ENCODE measurements around the gene PSAPL1.

PSAPL1 gene

DNA sequence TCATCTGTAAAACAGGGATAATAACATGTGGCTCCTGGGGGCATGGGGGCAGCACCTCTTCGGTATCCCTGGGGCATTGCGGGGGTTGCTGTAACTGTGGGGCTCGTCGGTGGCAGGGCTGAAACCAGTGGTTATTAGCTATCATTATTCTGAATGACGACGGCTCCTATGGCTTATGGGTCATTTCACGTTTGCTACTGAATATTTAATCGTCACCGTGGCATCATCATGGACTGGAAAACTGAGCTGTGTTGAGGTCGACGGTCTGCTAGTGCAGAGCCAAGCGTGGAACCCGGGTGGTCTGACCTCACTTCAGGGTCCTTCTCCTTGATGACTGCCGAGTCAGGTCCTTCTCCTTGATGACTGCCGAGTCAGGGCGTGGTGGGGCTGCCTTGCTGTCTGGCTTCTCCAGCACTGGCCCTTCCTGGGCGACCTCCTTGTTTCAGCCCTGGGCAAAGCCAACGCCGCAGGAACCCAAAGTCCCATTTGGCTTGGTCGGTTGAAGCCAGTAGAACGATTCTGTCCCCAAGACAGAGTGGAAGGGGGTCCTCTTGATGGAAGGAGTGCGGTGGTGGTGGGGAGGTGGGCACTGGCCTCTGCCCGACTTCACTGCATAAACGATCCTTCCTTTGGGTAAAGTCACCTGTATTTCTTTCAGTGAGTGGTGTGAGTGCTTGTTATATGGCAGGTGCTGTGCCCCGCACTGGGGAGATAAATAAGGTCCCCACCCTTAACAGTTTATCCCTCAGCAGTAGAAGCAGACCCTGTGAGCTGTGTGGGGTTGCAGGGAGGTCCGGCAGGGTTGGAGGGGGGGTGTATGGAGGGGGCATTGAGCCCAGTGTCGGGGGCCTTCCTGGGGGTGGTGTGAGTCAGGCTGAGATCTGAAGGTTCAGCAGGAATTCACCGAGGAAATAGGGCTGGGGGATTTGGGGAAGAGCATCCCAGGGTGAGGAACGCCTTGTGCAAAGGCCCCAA lies 40.8 kb downstream of the PSAPL1 start:
- no peak for DNase-seq

DNA sequence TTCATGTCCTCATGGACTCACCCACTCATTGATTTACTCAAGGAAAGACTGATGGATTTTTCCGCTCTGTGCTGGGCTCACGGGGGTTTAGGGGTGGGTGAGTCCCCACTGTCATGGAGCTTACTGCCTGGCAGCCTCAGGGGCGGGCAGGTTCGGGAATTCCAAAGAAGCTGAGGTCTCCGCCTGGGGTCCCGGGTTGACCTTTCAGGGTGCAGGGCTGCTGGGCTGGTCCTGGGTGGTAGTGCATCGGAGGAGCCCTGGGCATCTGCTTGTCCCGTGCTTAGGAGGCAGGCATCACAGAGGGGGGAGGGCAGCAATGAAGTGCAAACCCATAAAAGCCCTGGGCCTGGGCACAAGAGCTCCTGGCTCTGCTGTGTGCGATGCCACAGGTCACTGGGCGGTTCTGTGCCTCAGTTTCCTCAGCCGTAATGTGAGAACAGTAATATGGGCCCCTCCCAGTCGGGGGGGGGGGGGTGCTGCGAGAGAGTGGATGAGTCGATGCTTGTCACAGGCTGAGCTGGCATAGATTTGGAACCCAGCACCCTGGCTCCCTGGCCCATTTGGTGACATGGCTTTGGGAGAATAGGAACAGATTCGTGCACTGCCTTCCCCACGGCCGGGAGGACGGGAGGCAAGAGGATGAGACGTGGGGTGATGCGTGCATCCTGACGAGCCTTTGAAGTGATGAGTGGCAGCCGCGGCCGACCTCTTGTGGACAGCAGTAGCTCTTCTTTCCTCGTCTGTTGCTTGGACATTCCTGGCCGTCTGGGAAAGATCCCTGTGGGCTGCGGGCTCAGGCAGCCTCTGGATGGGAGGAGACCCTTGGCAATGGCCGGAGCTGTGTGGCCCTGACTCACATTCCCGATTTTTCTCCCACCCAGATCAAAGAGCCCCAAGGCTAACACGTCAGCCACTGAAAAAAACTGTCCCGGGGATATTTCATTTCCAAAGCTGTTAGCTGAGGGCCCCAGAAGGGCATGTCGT lies 42.0 kb downstream of the PSAPL1 start:
- DNase-seq: no peak

DNA sequence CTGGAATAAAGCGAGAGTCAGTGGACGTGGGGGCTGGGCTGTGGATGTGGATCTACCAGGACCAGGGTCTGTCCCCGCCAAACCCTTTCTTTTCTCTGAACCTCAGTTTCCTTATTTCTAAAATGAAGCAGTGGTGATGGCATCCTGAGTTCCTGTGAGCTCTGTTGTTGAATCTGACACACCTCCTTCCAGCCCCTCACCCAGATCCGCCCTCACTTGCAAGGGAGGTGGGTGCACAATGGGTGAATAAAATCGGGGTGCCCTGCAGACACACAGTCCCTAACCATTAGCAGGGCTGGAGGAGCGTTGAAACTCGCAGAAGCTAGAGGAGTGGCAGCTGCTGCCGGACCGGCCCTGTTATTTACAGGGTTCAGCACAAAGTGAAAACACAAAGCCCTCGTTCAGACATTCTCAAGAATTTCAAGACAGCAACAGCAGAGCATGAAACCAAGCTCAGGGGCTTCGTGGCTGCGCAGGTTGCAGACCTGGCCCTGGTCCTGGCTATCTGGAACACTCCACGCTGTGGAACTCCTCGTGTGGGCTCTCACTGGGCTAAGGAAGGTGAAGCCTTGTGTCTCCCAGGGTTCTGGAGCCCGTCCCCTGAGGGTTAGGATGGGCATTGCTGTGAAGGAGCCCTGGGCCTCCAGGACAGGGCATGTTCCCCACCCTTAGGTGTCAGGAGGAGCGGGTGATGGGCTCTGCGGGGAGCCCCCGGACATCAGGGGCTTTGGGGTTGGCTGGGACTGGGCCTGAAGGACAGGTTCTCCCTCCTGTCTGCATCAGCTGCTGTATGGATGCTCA lies 42.9 kb downstream of the PSAPL1 start:
- no peak for DNase-seq

DNA sequence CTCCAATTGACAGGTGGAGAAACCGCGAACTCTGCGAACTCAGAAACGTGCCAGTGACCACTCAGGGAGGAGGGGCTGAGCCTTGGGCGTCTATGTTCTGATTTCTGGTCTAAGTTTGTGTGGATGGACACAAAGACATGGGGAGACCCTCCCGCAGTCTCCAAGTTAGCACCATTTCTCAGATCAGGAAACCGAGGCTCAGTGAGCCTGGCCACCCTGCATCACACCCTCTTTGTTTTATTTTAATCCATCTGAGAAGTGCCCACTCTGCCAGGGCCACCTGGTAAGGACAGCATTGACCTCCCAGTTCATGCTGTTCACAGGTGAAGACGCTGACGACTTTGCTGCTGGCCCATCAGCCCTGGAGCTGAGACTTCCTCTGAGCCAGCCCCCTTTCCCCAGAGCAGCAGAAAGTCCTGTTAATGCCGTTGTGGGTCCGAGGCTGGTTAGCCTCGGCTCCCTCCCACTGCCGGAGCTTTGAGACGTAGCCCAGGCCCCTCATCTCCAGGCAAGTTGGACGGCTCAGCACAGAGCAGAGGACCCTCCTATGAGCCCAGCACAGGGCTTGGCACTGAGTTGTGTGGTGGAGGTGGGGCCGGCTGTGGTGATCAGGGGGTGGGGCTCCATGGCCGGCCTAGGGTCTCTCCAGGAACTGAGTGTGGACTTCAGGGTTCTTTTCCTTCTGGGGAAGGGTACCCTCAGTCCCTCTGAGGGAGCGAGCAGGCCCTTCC lies 43.7 kb downstream of the PSAPL1 start:
- no peak for DNase-seq

DNA sequence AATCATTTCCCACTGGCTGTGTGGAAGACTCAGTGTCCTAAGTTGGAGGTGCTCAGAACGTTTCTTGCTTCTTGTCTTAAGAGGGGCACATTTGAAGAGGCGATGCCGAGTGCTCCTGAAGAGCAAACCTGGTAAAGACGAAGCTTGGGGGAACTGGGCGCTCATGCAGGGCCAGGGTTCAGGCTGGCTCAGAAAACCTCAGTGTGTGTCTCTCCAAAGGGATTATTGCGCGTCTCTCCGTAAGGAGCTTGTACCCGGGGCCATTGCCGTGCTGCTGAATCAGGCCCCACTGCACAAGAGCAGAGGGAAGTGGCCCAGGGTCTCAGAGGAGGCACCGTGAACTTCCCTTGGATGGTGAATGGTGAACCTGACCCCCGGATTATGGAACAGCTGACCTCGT lies 44.4 kb downstream of the PSAPL1 start:
- no peak for DNase-seq

DNA sequence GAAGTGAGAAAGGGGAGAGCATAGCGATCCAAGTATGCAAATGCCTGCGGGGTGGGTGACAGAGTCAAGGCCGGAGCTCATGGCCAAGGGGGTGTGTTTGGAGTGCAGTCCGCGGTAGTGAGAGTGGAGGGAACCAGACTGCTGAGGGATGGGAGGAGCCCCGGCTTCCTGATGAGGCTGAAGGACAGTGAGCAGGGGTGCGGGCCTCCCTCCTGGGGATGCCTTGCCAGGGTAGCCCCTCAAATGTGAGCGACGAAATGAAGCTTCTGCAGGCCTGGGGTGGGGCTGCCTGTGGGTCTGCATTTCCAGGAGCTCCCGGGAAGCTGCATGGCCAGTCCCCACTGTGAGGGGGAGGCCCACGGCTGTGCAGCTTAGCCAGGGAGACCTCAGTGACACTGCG lies 45.0 kb downstream of the PSAPL1 start:
- no peak for DNase-seq

DNA sequence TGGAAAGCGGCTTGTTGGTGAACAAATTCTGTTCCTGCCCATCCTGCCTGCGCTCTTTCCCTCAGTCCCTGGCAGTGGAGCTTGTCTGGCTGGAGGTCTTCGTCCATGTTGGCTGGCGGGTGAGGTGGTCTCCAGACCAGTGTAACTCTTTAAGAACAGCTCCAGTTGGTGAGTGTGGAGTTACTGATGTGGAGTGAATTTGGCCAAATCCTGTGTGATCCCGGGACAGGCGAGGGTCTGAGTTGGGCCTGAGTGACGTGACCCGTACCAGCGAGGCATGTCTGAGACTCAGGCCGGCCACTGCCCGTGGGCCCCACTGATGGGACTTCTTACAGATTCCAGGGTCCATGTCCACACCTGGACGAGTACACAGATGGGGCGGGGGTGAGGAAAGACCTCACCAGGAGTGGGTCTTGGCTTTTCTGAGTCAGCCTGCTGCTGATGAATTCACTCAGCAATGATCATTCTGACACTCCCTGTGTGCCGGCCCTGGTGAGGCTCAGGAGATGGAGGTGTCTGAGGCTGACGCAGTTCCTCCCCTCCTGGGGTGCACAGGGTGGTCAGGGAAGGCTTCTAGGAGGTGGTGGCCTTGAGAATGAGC lies 45.5 kb downstream of the PSAPL1 start:
- DNase-seq: no peak

DNA sequence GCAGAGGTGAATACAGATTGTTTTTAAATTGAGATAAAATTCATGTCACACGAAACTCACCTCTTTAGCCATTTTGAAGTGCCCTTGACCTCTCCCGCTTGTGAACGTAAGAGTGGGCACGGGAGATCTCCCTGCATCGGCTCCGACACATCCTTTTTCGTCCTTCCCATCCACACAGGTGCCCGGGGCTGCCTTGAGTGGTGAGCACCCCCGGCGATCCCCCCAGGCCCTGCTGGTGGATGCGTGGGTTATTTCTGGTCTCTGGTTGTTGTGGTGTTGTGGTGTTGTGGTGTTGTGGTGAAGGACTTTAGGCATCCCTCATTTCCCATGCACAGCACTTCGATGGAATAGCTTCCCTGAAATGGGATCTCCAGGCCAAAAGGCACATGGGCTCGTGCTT lies 46.1 kb downstream of the PSAPL1 start:
- no peak for DNase-seq

DNA sequence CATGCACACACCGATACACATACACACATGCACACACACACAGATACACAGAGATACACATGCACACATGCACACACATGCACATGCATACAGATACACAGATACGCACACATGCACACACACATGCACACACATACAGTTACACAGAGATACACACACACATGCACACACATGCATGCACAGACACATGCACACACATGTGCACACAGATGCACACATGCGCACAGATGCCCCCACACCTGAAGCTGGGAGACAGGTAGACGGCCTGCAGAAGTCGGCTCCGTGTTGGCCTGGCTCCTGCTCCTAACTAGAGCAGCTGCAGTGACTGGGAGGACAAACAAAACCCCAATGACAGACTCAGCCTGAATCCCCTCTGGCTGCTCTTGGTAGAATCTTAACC lies 46.8 kb downstream of the PSAPL1 start:
- DNase-seq: no peak

DNA sequence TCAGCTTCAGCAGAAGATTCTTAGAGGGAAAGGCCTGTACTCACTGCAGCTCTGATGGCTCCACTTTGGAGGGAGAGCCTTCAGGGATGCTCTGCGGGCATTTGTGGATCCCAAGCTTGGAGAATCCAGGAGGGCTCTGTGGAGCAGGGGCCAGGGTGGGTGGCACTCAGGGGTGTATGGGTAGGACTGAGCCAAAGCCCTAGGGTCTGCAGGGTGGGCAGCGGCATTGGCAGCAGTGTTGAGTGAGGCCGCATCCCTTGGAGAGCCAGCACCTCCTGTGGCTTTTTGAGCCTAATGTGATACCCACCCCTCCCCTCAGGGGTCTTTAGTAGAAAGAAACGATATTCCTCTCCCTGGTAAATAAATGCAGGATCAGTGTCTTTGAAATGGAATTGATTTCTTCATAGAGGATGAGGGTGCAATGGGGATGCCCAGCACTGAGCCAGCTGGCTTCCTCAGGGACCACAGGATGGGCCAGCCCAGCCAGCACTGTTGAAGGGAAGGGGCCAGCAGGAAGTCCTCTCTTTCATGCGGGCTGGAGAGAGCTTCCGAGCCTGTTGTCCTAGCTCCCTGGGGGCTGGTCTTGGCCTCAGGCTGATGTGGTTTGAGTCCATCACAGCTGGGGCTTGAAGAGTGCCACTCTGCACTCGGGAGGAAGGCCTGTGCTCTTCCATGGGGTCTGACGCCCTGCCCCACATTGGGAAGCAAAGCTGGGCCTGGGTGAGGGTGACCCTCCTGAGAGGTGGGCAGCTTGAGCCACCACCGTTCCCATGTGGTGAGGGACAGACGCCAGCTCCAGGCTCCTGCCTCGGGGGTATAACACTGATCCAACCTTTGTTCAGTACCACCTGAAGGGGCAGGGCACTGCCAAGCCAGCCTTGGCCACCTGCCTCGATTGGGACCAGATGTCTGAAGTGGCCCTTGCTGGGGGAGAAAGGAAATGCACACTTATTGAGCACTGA lies 49.5 kb downstream of the PSAPL1 start:
- no peak for DNase-seq

DNA sequence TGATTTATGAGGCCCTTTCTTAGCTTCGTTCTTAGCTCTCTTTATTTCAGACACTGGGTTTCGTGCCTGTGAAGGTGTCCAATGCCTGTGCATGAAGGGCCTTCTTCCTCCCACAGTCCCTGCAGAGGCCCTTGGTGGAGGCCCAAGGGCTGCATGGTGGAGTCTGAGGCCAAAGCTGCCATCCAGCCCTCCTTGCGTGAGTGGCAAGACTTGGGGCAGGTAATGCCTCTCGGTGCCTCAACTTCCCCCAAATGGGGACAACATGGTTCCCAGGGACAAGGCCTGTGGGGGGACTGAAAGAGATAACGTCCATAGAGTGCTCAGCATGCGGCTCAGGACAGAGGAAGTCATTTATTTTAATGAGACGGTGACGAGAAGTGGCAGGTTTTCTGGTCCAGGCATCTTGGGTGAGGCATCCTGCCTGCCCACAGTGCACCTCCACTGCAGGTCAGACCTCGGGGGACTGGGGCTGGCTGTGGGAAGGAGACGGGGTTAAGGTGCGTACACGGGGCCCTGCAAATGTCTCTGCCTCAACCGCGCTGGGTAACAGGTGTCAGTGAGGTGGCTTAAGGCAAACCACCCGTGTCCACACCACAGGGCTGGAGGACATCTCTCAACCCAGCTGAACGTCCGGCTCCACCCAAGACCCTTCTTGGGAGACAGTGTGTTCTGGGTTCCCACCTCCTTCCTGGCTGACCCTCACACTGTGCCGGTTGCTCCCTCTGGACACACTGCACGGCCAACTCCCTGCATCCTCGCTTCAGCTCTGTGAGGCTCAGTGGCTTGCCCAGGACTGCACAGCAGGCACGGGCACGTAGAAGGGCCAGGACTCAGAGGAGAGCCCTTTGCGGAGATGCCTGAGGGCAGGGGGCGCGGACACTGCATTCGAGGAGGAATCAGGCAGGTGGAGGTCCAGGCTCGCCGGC lies 50.5 kb downstream of the PSAPL1 start:
- DNase-seq: no peak

DNA sequence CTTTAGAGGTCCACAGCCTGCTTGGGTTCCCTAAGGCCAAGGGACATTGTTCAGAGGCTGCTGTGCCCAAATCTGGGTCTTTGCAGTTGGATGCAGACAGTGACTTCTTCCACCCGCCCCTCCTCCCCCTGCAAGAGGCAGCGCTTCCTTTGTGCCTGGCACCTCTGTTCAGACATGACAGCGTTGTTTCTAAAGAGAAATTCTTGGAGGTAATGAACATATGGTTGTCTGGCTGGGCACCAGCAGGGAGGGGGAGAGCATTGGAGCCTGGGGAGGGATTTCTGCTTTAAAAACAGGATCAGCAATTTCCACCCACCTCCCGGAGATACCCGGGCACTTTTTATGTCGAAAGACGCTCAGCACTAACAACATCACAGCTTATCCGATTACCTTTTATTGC lies 51.5 kb downstream of the PSAPL1 start:
- no peak for DNase-seq

DNA sequence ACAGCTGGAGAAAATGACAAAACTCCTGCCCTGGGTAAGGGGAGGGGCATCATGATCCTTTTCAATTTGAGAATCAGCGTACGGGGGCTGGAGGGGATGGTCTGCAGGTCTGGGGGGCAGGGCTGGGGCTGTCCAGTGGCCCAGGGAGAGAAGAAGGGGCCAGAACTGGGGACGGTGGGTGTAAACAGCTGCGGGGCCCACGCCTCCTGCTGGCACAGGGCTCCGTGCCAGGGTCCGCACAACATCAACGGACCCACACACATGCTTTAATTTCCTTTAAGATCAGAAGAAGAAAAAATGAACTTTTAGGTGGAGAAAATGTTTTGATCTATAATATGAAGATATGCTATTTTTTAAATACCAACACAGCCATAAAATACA lies 52.1 kb downstream of the PSAPL1 start:
- DNase-seq: no peak

DNA sequence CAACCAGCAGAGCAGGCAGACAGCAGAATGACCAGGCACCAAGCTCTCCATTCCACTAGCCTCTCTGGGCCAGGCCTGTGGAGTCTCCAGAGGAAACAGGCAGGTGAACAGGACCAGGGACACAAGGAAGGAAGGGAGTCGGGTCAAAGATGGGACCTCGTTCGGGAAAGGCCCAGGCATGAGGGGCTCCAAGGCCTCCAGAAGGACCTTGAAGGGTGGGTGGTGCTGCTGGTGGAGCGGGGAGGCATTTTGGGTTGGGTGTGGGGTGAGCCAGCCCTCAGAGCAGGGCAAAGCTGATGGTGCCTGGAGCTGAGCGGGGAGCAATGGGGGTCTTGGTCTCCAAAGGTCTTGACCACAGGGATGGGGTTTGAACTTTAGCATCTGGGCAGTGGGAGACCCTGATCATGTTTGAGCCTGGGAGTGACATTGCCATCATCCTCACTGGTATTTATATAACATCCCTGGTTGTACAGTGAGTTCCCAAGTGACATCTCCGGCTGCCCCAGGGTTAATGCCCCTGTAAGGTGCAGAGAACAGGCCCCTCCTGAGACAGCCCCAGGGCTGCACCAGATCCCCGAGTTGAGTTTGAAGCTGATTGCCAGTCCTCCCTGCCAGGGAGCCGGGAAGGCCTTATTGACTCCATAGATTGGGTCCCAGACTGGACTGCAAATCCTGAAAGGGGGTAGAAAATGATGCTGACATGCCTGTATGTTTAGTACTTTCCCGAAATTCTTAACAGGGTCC lies 52.7 kb downstream of the PSAPL1 start:
- DNase-seq: no peak

DNA sequence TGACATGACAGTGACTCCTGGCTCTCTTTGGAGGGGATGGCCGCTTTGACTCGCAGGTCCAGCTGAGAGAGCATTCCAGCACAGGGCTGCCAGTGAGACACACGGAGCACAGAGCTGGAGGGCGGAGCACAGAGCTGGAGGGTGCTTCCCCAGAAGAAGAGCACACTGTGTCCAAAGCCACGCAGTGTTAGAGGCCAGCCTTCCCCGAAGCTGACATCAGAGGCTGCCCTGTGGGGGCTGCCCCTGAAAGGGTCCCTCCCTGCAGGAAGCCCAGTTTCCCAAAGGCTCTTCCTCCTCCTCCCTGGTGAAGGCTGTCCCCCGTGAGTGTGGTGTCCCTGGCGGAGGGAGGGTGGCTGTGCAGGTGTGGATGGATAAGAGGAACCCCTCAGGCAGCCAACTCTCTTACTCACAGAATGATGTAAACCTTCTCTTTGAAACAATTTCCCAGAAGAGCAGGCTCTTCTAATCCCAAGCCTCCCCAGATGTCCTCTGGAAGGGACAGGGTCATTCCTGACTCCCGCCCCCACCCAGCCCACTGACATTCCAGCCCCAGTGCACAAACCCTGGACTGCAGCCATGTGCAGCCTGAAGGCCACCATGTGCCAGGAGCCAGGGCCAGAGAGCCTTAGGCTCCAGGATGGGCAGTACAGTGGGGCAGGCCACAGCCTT lies 53.4 kb downstream of the PSAPL1 start:
- DNase-seq: no peak

Measured in NK-92 treated with Interleukin-12 subunit alpha and Interleukin-12 subunit beta, amount 100 ng/mL, for 24 hours (cell line).